Measurements from ENCODE around the gene SIKE1. TPM values are rescaled to one million over a fixed set of nuclear protein-coding genes. Genes with fewer than 3 reads are reported as not detected.
"Not testable (repeated sequence)": the region's sequence is repeated elsewhere in the genome, so short reads cannot be mapped to it uniquely, and the experiment has no call there.

The SIKE1 gene
- total and polyA plus RNA-seq, 7 experiments from 2014 or later = 32.7 to 69.4 (median 50.7) TPM

DNA sequence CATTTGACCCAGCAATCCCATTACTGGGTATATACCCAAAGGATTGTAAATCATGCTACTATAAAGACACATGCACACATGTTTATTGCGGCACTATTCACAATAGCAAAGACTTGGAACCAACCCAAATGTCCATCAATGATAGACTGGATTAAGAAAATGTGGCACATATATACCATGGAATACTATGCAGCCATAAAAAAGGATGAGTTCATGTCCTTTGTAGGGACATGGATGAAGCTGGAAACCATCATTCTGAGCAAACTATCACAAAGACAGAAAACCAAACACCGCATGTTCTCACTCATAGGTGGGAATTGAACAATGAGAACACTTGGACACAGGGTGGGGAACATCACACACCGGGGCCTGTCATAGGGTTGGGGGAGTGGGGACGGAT, 3.8 kb downstream of the SIKE1 start:
- H3K9me3 ChIP-seq (ENCODE audit: control insufficient read depth in 2 of 3, low read length in 3 of 3); H3K27ac ChIP-seq (ENCODE audit: low read depth, low read length); H3K4me3 ChIP-seq (ENCODE audit: low read length); H3K27me3 Mint-ChIP-seq; CTCF ChIA-PET; DNase-seq; H3K9me3 Mint-ChIP-seq; H3K4me1 ChIP-seq (ENCODE audit: control insufficient read depth in 2 of 2, insufficient read depth in 2 of 2, low read length in 2 of 2); H3K4me3 Mint-ChIP-seq; H3K27me3 ChIP-seq (ENCODE audit: control insufficient read depth in 2 of 2, insufficient read depth in 2 of 2, low read length in 2 of 2); ATAC-seq; intact Hi-C loops (cut with micrococcal nuclease): not testable (repeated sequence)
- peaks cover 3 to 40% (median 21%) of the 10 kb centered on the region in 5 donors for H3K36me3 Mint-ChIP-seq
- H3K27ac Mint-ChIP-seq = peak overlapping the region in 1 of 9 donors; percentile 62
- H3K4me1 Mint-ChIP-seq = peaks cover 19 to 39% (median 30%) of the 10 kb centered on the region in 7 donors
- peaks cover 3 to 58% (median 10%) of the 10 kb centered on the region in 3 experiments for H3K36me3 ChIP-seq (ENCODE audit: control insufficient read depth in 2 of 3, insufficient read depth in 3 of 3, low read length in 3 of 3)
- POLR2A ChIA-PET = interaction anchor here (6.3 kb wide), 1 partner anchor 19 kb away, joined by 47 read pairs; the partner anchor contains the start of gene CSDE1

DNA sequence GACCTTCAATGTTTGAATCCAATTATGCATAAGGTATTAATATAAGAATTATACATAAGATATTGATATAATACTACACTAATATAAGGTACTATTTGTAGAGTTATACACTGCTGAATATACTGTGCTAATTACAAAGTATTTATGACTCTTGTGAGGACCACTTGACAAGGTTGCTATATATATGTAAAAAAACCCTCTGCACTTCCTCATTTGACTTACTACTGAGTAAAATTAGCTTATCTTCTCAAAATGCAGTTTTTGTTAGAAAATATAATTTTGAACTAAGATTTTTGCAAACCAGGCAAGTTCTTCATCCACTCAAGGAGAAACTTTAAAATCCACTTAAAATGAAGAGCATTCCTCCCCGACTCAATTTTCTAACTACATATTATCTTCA, 8.5 kb downstream of the SIKE1 start:
- ChIA-PET CTCF (no interaction called here), POLR2A (interaction anchor here (0.6 kb wide), 1 partner anchor 24 kb away, joined by 6 read pairs; no protein-coding TSS in a partner anchor)
- Histone ChIP-seq H3K36me3 (ENCODE audit: control insufficient read depth in 2 of 3, insufficient read depth in 3 of 3, low read length in 3 of 3) (peaks cover 3 to 57% (median 10%) of the 10 kb centered on the region in 3 experiments), H3K27me3 (ENCODE audit: control insufficient read depth in 2 of 2, insufficient read depth in 2 of 2, low read length in 2 of 2) (no peaks in the 10 kb centered on the region), H3K9me3 (ENCODE audit: control insufficient read depth in 2 of 3, low read length in 3 of 3) (no peaks in the 10 kb centered on the region), H3K4me3 (ENCODE audit: low read length) (no peak overlapping the region), H3K4me1 (ENCODE audit: control insufficient read depth in 2 of 2, insufficient read depth in 2 of 2, low read length in 2 of 2) (no peaks in the 10 kb centered on the region), H3K27ac (ENCODE audit: low read depth, low read length) (no peak overlapping the region)
- H3K9me3 Mint-ChIP-seq = peaks cover 0 to 2% (median 0%) of the 10 kb centered on the region in 11 donors
- H3K36me3 Mint-ChIP-seq = peaks cover 0 to 40% (median 4%) of the 10 kb centered on the region in 5 donors
- no peak overlapping the region for H3K27ac Mint-ChIP-seq
- H3K4me1 Mint-ChIP-seq = no peaks in the 10 kb centered on the region
- ATAC-seq (no peak), DNase-seq (no peak)
- intact Hi-C loops (cut with micrococcal nuclease) = no loop called here
- no peaks in the 10 kb centered on the region for H3K27me3 Mint-ChIP-seq
- no peak overlapping the region for H3K4me3 Mint-ChIP-seq

DNA sequence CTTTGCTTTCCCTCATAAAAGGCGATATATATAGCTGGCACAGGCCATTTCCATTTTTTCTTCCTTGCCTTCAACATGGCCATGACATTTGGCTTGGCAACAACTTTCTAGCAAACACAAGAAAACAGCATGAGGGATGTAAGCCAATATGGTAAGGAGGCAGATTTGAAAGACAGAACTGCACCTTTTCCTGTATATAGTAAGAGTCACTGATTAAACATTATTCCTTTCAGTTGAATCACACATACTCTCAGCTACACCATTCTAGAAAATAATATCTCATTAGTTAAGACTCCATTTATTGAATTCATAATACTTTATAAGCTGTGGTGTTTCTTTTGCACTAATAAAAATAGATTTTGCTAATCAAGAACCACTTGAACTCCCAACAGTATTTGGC, 9.5 kb downstream of the SIKE1 start:
- Histone ChIP-seq H3K9me3 (ENCODE audit: control insufficient read depth in 2 of 3, low read length in 3 of 3) (no peaks in the 10 kb centered on the region), H3K4me3 (ENCODE audit: low read length) (no peak overlapping the region), H3K27me3 (ENCODE audit: control insufficient read depth in 2 of 2, insufficient read depth in 2 of 2, low read length in 2 of 2) (no peaks in the 10 kb centered on the region), H3K27ac (ENCODE audit: low read depth, low read length) (no peak overlapping the region), H3K4me1 (ENCODE audit: control insufficient read depth in 2 of 2, insufficient read depth in 2 of 2, low read length in 2 of 2) (no peaks in the 10 kb centered on the region), H3K36me3 (ENCODE audit: control insufficient read depth in 2 of 3, insufficient read depth in 3 of 3, low read length in 3 of 3) (peaks cover 0 to 52% (median 10%) of the 10 kb centered on the region in 3 experiments)
- no peak for DNase-seq
- H3K4me3 Mint-ChIP-seq = no peak overlapping the region
- CTCF ChIA-PET = no interaction called here
- intact Hi-C loops (cut with micrococcal nuclease) = no loop called here
- no peak overlapping the region for H3K27ac Mint-ChIP-seq
- peaks cover 0 to 36% (median 4%) of the 10 kb centered on the region in 5 donors for H3K36me3 Mint-ChIP-seq
- H3K9me3 Mint-ChIP-seq = peaks cover 0 to 2% (median 0%) of the 10 kb centered on the region in 11 donors
- ATAC-seq = no peak
- POLR2A ChIA-PET = interaction anchor here (0.6 to 1.4 kb wide), 2 partner anchors 9 to 11 kb away, joined by 3 to 7 read pairs; partner anchors contain the start of gene SIKE1
- no peaks in the 10 kb centered on the region for H3K4me1 Mint-ChIP-seq
- H3K27me3 Mint-ChIP-seq = no peaks in the 10 kb centered on the region

DNA sequence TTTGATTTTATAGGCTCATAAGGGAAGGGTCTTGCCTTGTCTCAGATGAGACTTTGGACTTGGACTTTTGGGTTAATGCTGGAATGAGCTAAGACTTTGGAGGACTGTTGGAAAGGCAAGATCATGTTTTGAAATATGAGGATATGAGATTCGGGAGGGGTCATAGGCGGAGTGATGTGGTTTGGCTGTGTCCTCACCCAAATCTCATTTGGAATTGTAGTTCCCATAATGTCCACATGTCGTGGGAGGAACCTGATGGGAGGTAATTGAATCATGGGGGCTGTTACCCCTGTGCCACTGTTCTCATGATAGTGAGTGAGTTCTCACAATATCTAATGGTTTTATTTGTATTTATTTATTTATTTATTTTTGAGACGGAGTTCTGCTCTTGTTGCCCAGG, 15.8 kb downstream of the SIKE1 start:
- Mint-ChIP-seq H3K4me1 (no peaks in the 10 kb centered on the region), H3K4me3 (no peak overlapping the region), H3K27me3 (no peaks in the 10 kb centered on the region), H3K27ac (no peak overlapping the region), H3K36me3 (peaks cover 0 to 11% (median 6%) of the 10 kb centered on the region in 5 donors), H3K9me3 (peaks cover 0 to 9% (median 2%) of the 10 kb centered on the region in 11 donors)
- intact Hi-C loops (cut with micrococcal nuclease) = no loop called here
- H3K9me3 ChIP-seq (ENCODE audit: control insufficient read depth in 2 of 3, low read length in 3 of 3) = no peaks in the 10 kb centered on the region
- ChIA-PET CTCF (no interaction called here), POLR2A (no interaction called here)
- H3K27me3 ChIP-seq (ENCODE audit: control insufficient read depth in 2 of 2, insufficient read depth in 2 of 2, low read length in 2 of 2) = no peaks in the 10 kb centered on the region
- H3K36me3 ChIP-seq (ENCODE audit: control insufficient read depth in 2 of 3, insufficient read depth in 3 of 3, low read length in 3 of 3) = no peaks in the 10 kb centered on the region
- DNase-seq (no peak), ATAC-seq (no peak)
- H3K4me1 ChIP-seq (ENCODE audit: control insufficient read depth in 2 of 2, insufficient read depth in 2 of 2, low read length in 2 of 2) = no peaks in the 10 kb centered on the region
- H3K4me3 ChIP-seq (ENCODE audit: low read length) = no peak overlapping the region
- H3K27ac ChIP-seq (ENCODE audit: low read depth, low read length) = no peak overlapping the region

DNA sequence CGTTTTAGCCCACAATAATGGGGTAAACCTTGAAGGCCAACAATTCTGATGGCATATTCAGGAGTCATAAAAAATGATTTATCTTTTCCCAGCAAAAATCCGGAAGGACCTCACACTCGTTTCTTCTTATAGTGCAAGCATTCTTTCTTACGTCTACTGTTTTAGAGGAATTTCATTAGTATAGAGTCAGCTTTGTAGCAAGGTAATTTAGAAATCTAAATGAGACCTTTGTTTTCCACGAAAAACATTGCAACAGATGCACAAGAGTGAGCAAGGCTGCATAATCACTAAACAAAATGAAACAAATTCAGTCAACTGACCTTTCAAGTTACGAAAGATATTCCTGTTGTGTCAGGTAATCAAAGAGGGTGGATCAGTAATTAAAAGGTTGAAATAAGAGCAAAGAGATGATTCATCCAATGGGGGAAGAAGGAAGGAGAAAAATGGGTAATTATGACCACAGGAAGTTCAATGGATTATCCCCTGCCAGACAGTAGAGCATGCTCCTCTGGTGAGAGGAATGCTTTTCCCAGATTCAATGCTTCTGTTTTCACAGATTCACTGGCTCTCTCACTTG, 22.1 kb downstream of the SIKE1 start:
- peak overlapping the region; percentile 97 to 100 (median 100) for H3K27ac Mint-ChIP-seq
- Histone ChIP-seq H3K27me3 (ENCODE audit: control insufficient read depth in 2 of 2, insufficient read depth in 2 of 2, low read length in 2 of 2) (no peaks in the 10 kb centered on the region), H3K36me3 (ENCODE audit: control insufficient read depth in 2 of 3, insufficient read depth in 3 of 3, low read length in 3 of 3) (peaks cover 0 to 4% (median 0%) of the 10 kb centered on the region in 3 experiments), H3K9me3 (ENCODE audit: control insufficient read depth in 2 of 3, low read length in 3 of 3) (no peaks in the 10 kb centered on the region), H3K27ac (ENCODE audit: low read depth, low read length) (peak overlapping the region; percentile 97), H3K4me1 (ENCODE audit: control insufficient read depth in 2 of 2, insufficient read depth in 2 of 2, low read length in 2 of 2) (peaks cover 37 to 42% of the 10 kb centered on the region in 2 donors), H3K4me3 (ENCODE audit: low read length) (peak overlapping the region; percentile 100)
- no peak for ATAC-seq
- H3K4me3 Mint-ChIP-seq = peak overlapping the region; percentile 95 to 100 (median 100)
- peaks cover 31 to 53% (median 45%) of the 10 kb centered on the region in 7 donors for H3K4me1 Mint-ChIP-seq
- no peak for DNase-seq
- ChIA-PET POLR2A (interaction anchor here (0.7 to 6.4 kb wide), 11 partner anchors 10 to 341 kb away, joined by 3 to 47 read pairs (median 6); partner anchors contain the start of genes BCAS2, NRAS, SIKE1 and TRIM33), CTCF (no interaction called here)
- intact Hi-C loops (cut with micrococcal nuclease) = loop anchor here (1.0 to 10.0 kb wide), 7 partner anchors 304 to 1801 kb away; partner anchors contain the start of genes RSBN1 (in 1 of the 2), SLC16A1 (in 1 of the 2) and VANGL1 (in 1 of the 2)
- H3K9me3 Mint-ChIP-seq = peaks cover 0 to 11% (median 4%) of the 10 kb centered on the region in 11 donors
- peaks cover 3 to 24% (median 15%) of the 10 kb centered on the region in 5 donors for H3K36me3 Mint-ChIP-seq
- no peaks in the 10 kb centered on the region for H3K27me3 Mint-ChIP-seq

DNA sequence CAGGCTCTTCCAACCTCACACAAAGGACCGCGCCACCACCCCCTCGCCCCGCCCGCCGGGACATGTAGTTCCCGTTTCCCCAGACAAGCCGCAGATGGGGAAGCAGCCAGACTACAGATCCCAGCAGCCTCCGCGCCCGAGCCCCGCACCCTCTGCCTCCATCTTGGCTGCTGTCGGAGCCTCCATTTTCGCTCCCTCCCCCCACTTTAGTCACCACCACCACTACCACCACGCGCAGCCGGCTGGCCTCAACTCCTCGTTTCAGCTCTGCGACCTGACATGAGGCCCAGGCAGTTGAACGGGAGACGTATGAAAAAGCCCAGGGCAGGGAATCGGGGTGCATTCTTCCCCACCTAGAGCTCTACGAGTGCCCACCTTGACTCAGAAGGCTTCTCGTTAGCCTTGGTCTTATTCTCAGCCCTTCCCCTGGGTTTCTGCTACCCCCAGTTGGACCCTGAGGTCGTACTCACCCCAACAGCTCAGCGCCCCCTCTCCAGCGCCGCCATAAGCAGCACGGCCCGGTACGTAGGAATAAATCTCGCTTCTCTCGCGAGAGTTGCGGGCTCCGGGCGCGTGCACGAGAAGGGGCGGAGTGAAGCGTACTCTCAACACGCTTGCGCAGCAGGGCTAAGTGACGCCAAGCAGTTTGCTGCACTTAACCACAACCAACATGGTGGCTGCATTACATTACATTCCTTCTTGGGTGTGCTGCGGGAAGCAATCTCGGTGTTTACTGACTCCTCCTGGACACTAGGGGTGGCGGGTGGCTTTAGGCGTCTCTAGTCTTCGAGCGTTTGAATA, 22.8 kb downstream of the SIKE1 start, which contains the start of gene CSDE1:
CSDE1 (minus strand) TSS at position 530 of the 801 bp plus-strand sequence. CDS start 18,094 bp downstream, outside the sequence.
- peaks cover 0 to 4% (median 0%) of the 10 kb centered on the region in 3 experiments for H3K36me3 ChIP-seq (ENCODE audit: control insufficient read depth in 2 of 3, insufficient read depth in 3 of 3, low read length in 3 of 3)
- CTCF ChIA-PET = no interaction called here
- no peaks in the 10 kb centered on the region for H3K9me3 ChIP-seq (ENCODE audit: control insufficient read depth in 2 of 3, low read length in 3 of 3)
- H3K27me3 Mint-ChIP-seq = no peaks in the 10 kb centered on the region
- H3K27me3 ChIP-seq (ENCODE audit: control insufficient read depth in 2 of 2, insufficient read depth in 2 of 2, low read length in 2 of 2) = no peaks in the 10 kb centered on the region
- H3K9me3 Mint-ChIP-seq = peaks cover 0 to 6% (median 0%) of the 10 kb centered on the region in 11 donors
- peak within 1 kb of the TSS; percentile 97 for H3K27ac ChIP-seq (ENCODE audit: low read depth, low read length)
- H3K4me1 ChIP-seq (ENCODE audit: control insufficient read depth in 2 of 2, insufficient read depth in 2 of 2, low read length in 2 of 2) = peaks cover 44 to 49% of the 10 kb centered on the region in 2 donors
- peak; percentile 91 to 97 (median 96) for DNase-seq
- peaks cover 3 to 24% (median 13%) of the 10 kb centered on the region in 5 donors for H3K36me3 Mint-ChIP-seq
- peak within 1 kb of the TSS; percentile 97 to 100 (median 100) for H3K27ac Mint-ChIP-seq
- POLR2A ChIA-PET = interaction anchor here (0.7 to 6.4 kb wide), 13 partner anchors 9 to 828 kb away, joined by 3 to 47 read pairs (median 6); partner anchors contain the start of genes BCAS2, NRAS, SIKE1 and TRIM33
- H3K4me3 Mint-ChIP-seq = peak within 1 kb of the TSS; percentile 95 to 100 (median 100)
- intact Hi-C loops (cut with micrococcal nuclease) = loop anchor here (1.0 to 10.0 kb wide), 19 partner anchors 17 to 1801 kb away; partner anchors contain the start of genes BCAS2 (in 2 of the 2), DENND2C (in 2 of the 2), NRAS (in 2 of the 2) and RSBN1 (in 2 of the 2)
- ATAC-seq = peak; percentile 90
- H3K4me1 Mint-ChIP-seq = peaks cover 32 to 60% (median 51%) of the 10 kb centered on the region in 7 donors
- peak within 1 kb of the TSS; percentile 100 for H3K4me3 ChIP-seq (ENCODE audit: low read length)
